GM19035 (cell line): Measurements from ENCODE around the gene NEO1.
"Not testable (repeated sequence)": the region's sequence is repeated elsewhere in the genome, so short reads cannot be mapped to it uniquely, and the experiment has no call there.

Experiments
- ATAC-seq: cut with Tn5 transposase; IDR thresholded peaks from one replicate; pipeline ENCODE4 v1.9.1; 2021; ENCODE audit not compliant: unreplicated experiment

The NEO1 gene

GRCh38 chr15:73195166-73195565 is 142.9 kb downstream of the NEO1 start:
- ATAC-seq: no peak

GRCh38 chr15:73196113-73196512 is 143.8 kb downstream of the NEO1 start:
- ATAC-seq: no peak

GRCh38 chr15:73200339-73200738 is 148.1 kb downstream of the NEO1 start:
- ATAC-seq: no peak

- no peak for ATAC-seq
These were observed 158.4 kb downstream of the NEO1 start for GRCh38 chr15:73210630-73211029.

- ATAC-seq: no peak
These were observed 160.2 kb downstream of the NEO1 start for GRCh38 chr15:73212424-73212823.

- not testable (repeated sequence) for ATAC-seq
These were observed 169.2 kb downstream of the NEO1 start for GRCh38 chr15:73221450-73221849.

- ATAC-seq: no peak
These were observed 173.2 kb downstream of the NEO1 start for GRCh38 chr15:73225358-73226015.

GRCh38 chr15:73226093-73226814 is 174.0 kb downstream of the NEO1 start:
- ATAC-seq: no peak

- ATAC-seq: no peak
These were observed 175.3 kb downstream of the NEO1 start for GRCh38 chr15:73227433-73228056.

GRCh38 chr15:73228128-73228646 is 175.9 kb downstream of the NEO1 start:
- ATAC-seq: no peak

GRCh38 chr15:73231661-73232419 is 179.6 kb downstream of the NEO1 start:
- ATAC-seq: no peak

- ATAC-seq: no peak
These were observed 180.5 kb downstream of the NEO1 start for GRCh38 chr15:73232776-73233175.

- no peak for ATAC-seq
These were observed 181.4 kb downstream of the NEO1 start for GRCh38 chr15:73233623-73234022.

- no peak for ATAC-seq
These were observed 185.6 kb downstream of the NEO1 start for GRCh38 chr15:73237910-73238309.

GRCh38 chr15:73239564-73240215 is 187.4 kb downstream of the NEO1 start:
- no peak for ATAC-seq

GRCh38 chr15:73240866-73241499 is 188.7 kb downstream of the NEO1 start:
- ATAC-seq: no peak

- no peak for ATAC-seq
These were observed 192.1 kb downstream of the NEO1 start for GRCh38 chr15:73244333-73244732.

GRCh38 chr15:73246439-73246838 is 194.2 kb downstream of the NEO1 start:
- ATAC-seq: no peak

- no peak for ATAC-seq
These were observed 194.6 kb downstream of the NEO1 start for GRCh38 chr15:73246898-73247297.

- no peak for ATAC-seq
These were observed 195.1 kb downstream of the NEO1 start for GRCh38 chr15:73247331-73247730.
